CD4-positive, alpha-beta T cell treated with Interleukin-1 beta for 1 hour (primary cell): ENCODE measurements around the gene IZUMO1.
"Not testable (repeated sequence)": the region's sequence is repeated elsewhere in the genome, so short reads cannot be mapped to it uniquely, and the experiment has no call there.

Experiments used
- DNase-seq, 2 donors: peaks; one replicate each; pipeline ENCODE4 v3.0.0-alpha.2; 2020 to 2022

IZUMO1 gene

GRCh38 chr19:48735031-48735615, 11.6 kb downstream of the IZUMO1 start:
- no peak for DNase-seq

DNA sequence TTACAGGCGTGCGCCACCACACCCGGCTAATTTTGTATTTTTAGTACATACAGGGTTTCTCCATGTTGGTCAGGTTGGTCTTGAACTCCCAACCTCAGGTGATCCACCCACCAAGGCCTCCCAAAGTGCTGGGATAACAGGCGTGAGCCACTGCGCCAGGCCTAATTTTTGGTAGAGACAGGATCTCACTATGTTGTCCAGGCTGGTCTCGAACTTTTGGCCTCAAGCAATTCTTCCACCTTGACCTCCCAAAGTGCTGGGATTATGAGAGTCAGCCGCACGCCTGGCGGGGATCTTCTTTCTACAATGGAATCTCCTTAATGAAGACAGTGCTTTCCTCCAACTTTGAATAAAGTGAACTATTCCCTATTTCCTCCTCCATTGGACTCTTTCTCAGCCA, 12.1 kb downstream of the IZUMO1 start:
- DNase-seq = no peak

DNA sequence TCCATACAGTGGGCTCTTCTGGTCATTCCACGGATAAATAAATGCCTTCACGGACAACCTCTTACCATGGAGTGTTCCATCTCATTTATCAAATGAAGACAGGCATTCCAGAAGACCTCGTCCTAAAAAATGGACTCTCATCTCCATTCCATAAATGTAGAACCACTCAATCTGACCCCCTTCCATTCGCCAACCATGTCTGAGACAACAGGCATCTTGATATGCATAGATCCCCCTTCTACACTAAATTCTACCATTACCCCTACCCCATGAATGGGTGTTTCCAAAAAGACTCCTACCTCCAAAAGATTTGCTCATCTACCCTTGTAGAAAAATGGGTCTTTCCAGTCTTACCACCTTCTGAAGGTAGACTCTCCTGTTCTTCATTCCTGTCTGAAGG, 15.3 kb downstream of the IZUMO1 start:
- DNase-seq = no peak

DNA sequence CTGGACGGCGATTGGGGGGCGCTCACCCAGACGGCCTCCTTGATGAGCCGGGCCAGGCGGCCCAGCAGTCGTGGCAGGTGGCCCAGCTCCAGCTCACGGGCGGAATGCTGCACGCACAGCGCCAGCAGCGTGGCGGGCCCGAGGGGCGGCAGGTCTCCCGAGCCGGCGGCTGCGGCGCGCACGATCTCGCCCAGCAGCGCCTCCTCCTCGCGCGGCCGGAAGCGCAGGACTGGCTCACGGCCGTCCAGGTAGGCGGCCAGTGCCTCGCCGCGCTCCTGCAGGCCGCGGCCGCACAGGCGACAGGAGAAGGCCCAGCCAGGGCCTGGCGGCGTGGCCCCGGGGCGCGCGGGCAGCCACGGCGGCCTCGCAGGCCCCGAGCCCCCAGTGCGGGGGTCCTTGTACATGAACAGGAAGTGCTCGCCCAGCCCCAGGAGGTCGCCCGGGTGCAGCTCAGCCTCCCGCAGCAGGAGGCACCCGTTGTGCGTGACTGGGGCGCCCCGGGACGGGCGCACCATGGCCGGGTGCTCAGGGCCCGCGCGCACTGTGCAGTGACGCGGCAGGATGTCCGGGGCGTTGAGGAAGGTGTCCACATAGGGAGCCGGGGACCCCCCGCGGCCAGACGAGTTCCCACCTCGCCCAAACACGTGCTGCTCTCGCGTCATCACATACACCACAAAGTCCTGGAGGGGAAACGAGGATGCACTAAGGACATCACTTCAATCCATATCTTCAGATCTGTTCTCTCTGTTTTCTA, 17.6 kb downstream of the IZUMO1 start:
- DNase-seq = no peak

- DNase-seq = peak; percentile 68 to 69
Observed at GRCh38 chr19:48726556-48726955, 20.2 kb downstream of the IZUMO1 start.

DNA sequence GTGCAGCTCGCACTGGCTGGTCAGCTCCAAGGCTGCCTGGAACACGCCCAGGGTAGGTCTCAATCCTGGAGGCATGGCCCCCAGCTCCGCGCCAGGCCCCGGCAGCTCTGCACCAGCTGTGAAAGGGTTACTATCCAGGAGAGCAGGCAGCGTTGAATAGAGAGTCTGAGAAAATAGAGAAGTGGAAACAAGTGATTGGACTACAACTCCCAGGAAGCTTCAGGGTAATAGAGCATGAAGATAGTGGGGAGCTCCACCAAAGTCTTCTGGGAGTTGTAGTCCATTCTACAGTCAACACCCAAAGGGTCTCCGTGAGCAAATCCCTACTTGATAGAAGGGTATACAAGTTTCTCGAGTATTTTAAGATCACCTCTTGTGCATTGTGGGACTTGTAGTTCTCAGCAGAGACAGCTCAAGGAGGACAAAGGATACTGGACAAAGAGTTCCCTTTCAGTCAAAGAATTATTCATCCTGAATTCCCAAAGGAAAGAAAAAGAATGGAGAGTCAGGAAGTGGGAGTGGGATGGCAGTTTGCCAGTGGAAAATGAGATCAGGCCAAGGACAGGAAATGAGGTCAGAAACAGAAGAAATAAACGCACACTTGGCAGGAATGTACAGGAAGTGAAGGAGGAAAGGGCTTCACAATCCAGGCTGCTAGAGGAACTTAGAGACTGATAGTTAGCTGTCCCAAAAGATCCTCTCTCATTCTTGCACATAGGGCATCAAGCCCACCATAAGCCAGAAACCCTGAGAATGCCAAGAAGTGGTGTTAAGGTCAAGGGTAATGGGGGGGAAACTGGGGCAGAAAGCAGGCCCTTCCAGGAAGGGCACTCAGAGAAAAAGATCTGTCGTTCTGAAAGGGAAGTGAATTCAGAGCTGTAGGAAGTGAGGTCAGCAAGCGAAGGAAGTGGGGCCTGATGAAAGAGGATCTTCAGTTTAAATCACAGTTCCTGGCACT, 21.6 kb downstream of the IZUMO1 start:
- peak; percentile 51 to 71 for DNase-seq

DNA sequence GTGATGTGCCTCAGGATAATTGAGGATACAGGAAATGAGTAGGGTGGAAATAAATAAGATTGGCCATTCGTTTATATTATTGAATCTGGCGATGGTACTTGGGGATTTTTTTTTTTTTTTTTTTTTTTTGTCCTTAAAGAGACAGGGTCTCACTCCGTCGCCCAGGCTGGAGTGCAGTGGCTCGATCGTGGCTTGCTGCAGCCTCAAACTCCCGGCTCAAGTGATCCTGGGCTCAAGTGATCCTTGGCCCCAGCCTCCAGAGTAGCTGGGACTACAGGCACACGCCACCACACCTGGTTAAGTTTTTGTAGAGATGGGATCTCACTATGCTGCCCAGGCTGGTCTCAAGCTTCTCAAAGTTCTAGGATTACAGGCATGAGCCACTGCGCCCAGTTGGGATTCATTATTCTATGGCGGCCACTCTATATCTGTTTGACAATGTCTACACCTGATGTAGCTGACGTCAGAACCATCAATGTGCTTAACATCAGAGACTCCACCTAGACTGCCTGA, 24.5 kb downstream of the IZUMO1 start:
- no peak for DNase-seq

GRCh38 chr19:48720613-48721296, 26.0 kb downstream of the IZUMO1 start:
- peak; percentile 94 to 95 for DNase-seq

DNA sequence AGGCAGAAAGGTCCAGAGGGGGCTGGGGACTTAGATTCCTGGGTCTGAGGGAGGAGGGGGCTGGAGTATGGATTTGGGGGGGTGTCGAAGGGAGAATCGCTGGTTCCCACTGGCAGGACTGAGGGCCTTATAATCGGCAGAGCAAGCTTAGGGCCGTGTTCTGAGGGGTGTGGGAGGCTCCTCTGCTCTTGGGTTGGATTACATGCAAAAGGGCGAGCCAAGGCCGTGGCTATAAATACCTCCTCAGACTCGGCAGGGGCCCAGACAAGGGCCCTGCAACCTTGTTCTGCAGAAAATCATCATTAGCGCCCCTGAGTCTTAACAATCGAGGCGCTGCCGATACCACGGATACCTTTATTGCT, 26.5 kb downstream of the IZUMO1 start:
- DNase-seq = no peak

- no peak for DNase-seq
Observed at GRCh38 chr19:48719263-48720171, 27.2 kb downstream of the IZUMO1 start, which contains the start of gene MAMSTR. TSS of gene MAMSTR (minus strand) at chr19:48719725. CDS start at chr19:48719031, 694 bp downstream.

GRCh38 chr19:48718711-48719231, 27.9 kb downstream of the IZUMO1 start:
- no peak for DNase-seq

DNA sequence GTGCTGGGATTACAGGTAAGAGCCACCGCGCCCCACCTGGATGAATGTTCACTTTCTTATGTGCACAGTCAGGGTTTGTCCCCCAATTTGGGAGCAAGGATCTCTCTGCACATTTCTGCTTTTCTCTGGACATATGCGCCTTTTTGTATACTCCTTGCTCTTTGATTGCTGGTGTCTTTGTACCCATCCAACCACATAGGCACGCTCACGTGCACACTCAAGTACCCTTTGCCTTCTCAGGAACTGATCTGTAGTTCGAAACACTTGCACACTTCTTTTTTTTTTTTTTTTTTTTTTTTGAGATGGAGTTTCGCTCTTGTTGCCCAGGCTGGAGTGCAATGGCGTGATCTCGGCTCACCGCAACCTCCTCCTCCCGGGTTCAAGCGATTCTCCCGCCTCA, 28.6 kb downstream of the IZUMO1 start:
- DNase-seq = not testable (repeated sequence)

DNA sequence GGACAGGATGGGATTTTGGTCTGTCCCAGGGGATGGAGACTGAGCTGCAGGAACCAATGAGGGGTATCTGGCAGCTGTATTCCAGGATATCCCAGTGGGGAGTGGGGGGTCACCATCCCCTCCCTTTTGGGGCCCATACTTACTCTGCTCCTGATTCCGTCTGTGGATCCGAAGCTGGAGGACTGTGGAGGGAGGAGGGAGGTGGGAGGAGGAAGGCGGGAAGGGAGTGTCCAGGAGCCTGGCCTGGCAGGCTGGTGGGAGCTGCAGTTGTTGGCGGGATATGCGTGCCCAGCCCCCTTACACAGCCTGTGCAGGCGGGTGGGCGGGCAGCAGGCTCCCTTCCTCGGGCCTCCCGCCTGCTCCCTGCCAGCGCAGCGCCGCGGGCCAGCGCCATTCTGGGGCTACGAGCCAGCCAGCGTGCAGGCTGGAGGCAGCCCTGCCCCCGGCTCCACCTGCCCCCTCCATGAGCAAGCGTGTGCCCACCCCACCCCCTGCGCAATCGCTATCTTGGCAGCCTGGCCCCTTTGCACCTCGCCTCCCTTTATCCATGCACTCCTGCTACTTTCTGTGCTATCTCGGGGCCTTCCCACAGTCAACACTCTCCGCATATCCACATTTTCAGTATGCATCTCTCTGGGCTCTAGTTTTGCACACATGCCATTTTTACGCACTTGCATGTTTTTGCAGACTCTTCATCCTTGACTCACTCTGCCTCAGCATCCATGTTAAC, 30.0 kb downstream of the IZUMO1 start:
- no peak for DNase-seq

- no peak for DNase-seq
Observed at GRCh38 chr19:48715681-48716171, 31.0 kb downstream of the IZUMO1 start.

DNA sequence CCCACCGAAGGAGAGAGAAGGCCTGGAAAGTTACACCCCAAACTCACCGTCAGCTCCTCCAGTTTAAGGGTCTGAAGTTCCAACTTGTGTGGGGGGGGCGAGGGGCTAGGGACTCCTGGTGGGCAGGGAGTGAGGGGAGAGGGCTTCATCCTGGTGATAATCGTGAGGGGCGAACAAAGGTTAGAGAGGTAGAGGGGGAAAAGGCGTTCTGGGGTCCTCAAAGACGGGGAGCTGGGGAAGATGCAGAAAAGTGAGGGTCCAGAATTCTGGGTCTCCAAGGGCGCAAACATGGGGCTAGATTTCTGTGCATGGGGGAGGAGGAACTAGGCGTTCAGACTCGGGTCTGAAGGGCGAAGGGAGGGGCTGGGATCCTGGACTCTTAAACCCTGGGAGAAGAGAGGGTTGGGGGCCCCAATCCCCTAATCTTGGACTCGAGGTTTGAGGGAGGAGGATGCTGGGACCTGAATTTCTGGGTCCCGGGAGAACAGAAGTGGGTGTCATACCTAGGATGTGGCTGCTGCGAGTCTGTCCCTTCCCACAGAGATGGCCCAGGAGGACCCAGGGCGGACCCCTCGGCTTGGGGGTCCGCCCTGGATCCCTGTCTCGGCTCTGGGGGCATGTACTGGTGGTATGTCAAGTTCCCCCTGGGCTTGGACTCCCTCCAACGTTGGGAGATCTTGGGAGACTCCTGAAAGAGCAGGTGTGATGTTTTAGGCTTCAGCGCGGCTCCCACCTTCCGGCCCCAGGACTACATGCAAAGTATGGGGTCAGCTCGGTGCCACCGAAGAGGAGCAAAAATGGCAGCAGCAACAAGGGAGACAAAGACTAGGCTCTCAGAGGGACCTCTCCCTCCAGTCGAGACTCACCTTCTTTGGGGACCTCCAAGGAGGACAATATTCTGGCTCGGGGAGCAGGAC, 31.7 kb downstream of the IZUMO1 start:
- DNase-seq = no peak

- peak; percentile 99 for DNase-seq
Observed at GRCh38 chr19:48713864-48714755, 32.6 kb downstream of the IZUMO1 start.

DNA sequence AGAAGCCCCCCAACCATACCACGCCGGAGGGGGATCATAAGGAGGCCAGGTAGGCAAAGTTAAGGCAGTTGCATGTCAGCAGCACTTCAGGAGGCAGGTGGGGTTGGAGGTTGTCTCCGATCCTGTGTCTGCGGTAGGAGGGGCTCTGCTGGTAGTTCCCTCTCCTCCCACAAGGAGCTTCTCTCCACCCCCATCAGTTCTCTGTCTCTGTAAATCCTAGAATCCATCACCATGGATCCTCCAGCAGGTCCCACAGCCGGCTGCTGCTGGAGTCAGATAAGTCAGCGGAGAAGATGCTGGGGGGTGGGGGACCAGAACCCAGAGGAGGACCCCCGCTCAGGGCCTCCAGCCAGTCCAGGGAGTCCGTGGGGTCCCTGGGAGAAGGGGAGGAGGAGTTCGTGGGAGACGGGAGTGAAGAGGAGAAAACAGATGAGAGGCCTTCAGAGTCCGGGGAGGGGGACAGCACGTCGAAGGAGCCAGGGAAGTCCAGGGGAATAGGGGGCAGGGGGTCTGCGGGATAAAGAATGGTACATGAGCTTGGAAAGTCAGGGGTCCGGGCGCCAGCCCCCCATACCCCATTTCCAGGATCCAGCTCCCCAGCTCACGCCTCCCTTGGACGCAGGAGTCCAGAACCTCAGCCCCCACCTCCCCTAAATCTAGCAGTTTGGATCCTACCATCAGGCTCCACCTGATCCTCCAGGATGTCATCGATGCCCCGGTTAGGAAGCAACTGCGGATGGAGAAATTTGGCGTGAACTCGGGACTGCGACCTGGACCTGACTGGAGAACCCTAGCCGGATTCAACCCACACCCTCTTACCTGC, 33.5 kb downstream of the IZUMO1 start:
- no peak for DNase-seq
